Endothelial cell of umbilical vein (primary cell): ENCODE results near the gene TXNRD2. TPM values are rescaled to one million over a fixed set of nuclear protein-coding genes. Genes with fewer than 3 reads are reported as not detected.

Experiments used
- BruUV-seq: library from RNA; stranded (reverse); fragments of 400-500 nt; replicated peaks from 2 replicates; lab custom pipeline; 2021; lab: Mats Ljungman, UMichigan
- CTCF ChIA-PET: fragments of 300-600, 350-600 bp; sonication (Branson Sonifier 250); formaldehyde crosslinking; loops from one replicate; lab custom pipeline; 2021; ENCODE audit warnings: antibody characterized with exemption, inconsistent platforms; lab: Charles Lee
- POLR2A ChIA-PET: fragments of 300-600, 350-600 bp; sonication (Branson Sonifier 250); formaldehyde crosslinking; loops from one replicate; lab custom pipeline; 2021; ENCODE audit warnings: antibody characterized with exemption, inconsistent platforms; lab: Charles Lee
- DNase-seq: peaks from one replicate; pipeline ENCODE4 v3.0.0-alpha.2; 2011; ENCODE audit warnings: low read depth, low spot score
- FAIRE-seq: peaks from 2 replicates; lab custom pipeline; 2011; peaks lifted over from hg19 to GRCh38; lab: Jason Lieb, UNC
- H2AFZ ChIP-seq: 2 replicates; pipeline ENCODE4 v1.6.0; 2012; ENCODE audit warnings: low read depth, low read length, control low read depth, inconsistent platforms
- H3K27ac ChIP-seq: 2 replicates; pipeline ENCODE4 v1.5.1; 2011; ENCODE audit warnings: low read depth, mild to moderate bottlenecking, control low read depth, low read length, moderate library complexity; ENCODE audit not compliant: insufficient read depth
- H3K27me3 ChIP-seq, 2 experiments: 2 replicates each; pipeline versions ENCODE4 v1.6.0 to v1.6.1; 2011; ENCODE audit warnings: low read length in 2 of 2, mixed read lengths in 1 of 2; ENCODE audit not compliant: control insufficient read depth in 2 of 2, insufficient read depth in 2 of 2
- H3K36me3 ChIP-seq, 2 experiments: 2 replicates in 1 of 2; 3 replicates in 1 of 2; pipeline ENCODE4 v1.5.1; 2011; ENCODE audit warnings: low read length in 2 of 2, mild to moderate bottlenecking in 1 of 2, moderate library complexity in 1 of 2; ENCODE audit not compliant: control insufficient read depth in 2 of 2, insufficient read depth in 2 of 2; ENCODE audit errors: extremely low read depth in 1 of 2
- H3K4me1 ChIP-seq: 3 replicates; pipeline ENCODE4 v1.5.1; 2011; ENCODE audit warnings: mild to moderate bottlenecking, low read length; ENCODE audit not compliant: control insufficient read depth, insufficient read depth; ENCODE audit errors: extremely low read depth
- H3K4me2 ChIP-seq: 2 replicates; pipeline ENCODE4 v1.6.1; 2011; ENCODE audit warnings: low read length, control low read depth, mixed read lengths; ENCODE audit not compliant: insufficient read depth
- H3K4me3 ChIP-seq, 3 experiments: fragments of 200-600 bp in 1 of 3; sonication (generic), shearing (Covaris generic) in 1 of 3; replicated peaks in 1 of 3; 2 replicates each; pipeline ENCODE4 v1.5.1; 2011 to 2016; ENCODE audit warnings: control low read depth in 3 of 3, low read length in 3 of 3, mild to moderate bottlenecking in 2 of 3, inconsistent platforms in 1 of 3, low read depth in 1 of 3, moderate library complexity in 1 of 3; ENCODE audit not compliant: insufficient read depth in 1 of 3
- H3K79me2 ChIP-seq: 2 replicates; pipeline ENCODE4 v1.6.0; 2012; ENCODE audit warnings: low read length, inconsistent platforms; ENCODE audit not compliant: control insufficient read depth, insufficient read depth
- H3K9ac ChIP-seq: replicated peaks from 2 replicates; pipeline ENCODE3; 2011; ENCODE audit warnings: low read length, control low read depth; ENCODE audit not compliant: insufficient read depth; ENCODE audit errors: extremely low read depth
- H3K9me1 ChIP-seq: replicated peaks from 3 replicates; pipeline ENCODE4 v1.6.0; 2011; ENCODE audit warnings: mild to moderate bottlenecking, low read length; ENCODE audit not compliant: control insufficient read depth, insufficient read depth; ENCODE audit errors: extremely low read depth
- H3K9me3 ChIP-seq: replicated peaks from 2 replicates; pipeline ENCODE4 v1.5.1; 2012; ENCODE audit warnings: low read length, inconsistent platforms; ENCODE audit not compliant: control insufficient read depth, insufficient read depth
- H4K20me1 ChIP-seq: replicated peaks from 2 replicates; pipeline ENCODE3; 2011; ENCODE audit warnings: mild to moderate bottlenecking, low read length; ENCODE audit not compliant: control insufficient read depth, insufficient read depth; ENCODE audit errors: extremely low read depth
- CTCF ChIP-seq, 2 donors: IDR thresholded peaks; 1 replicate in 1 of 2; 2 replicates in 1 of 2; pipeline ENCODE4 v1.5.1; 2011; ENCODE audit warnings: low read length in 2 of 2, mild to moderate bottlenecking in 2 of 2, moderate library complexity in 2 of 2, control low read depth in 1 of 2, inconsistent platforms in 1 of 2, low read depth in 1 of 2; ENCODE audit not compliant: insufficient read depth in 1 of 2; ENCODE audit errors: extremely low read depth in 1 of 2
- EZH2 ChIP-seq: IDR thresholded peaks from 2 replicates; pipeline ENCODE4 v1.6.1; 2012; ENCODE audit warnings: borderline replicate concordance, low read depth, mild to moderate bottlenecking, moderate library complexity, low read length, inconsistent platforms; ENCODE audit not compliant: severe bottlenecking
- FOS ChIP-seq: IDR thresholded peaks from 2 replicates; pipeline ENCODE4 v1.6.1; 2011; ENCODE audit warnings: mild to moderate bottlenecking, low read length, moderate library complexity, borderline replicate concordance; ENCODE audit not compliant: insufficient read depth
- GATA2 ChIP-seq: IDR thresholded peaks from 2 replicates; pipeline ENCODE4 v1.7.0; 2011; ENCODE audit warnings: low read depth, mild to moderate bottlenecking, moderate library complexity, mixed read lengths, low read length; ENCODE audit not compliant: insufficient read length, insufficient read depth
- JUN ChIP-seq: IDR thresholded peaks from 2 replicates; pipeline ENCODE4 v1.6.1; 2011; ENCODE audit warnings: borderline replicate concordance, low read depth; ENCODE audit not compliant: insufficient read length, insufficient read depth
- MAX ChIP-seq: IDR thresholded peaks from 2 replicates; pipeline ENCODE4 v1.6.1; 2011; ENCODE audit not compliant: insufficient read depth, insufficient read length
- MYC ChIP-seq: IDR thresholded peaks from one replicate; pipeline ENCODE4 v1.6.1; 2011; ENCODE audit warnings: mild to moderate bottlenecking, low read depth, low read length
- POLR2A ChIP-seq: IDR thresholded peaks from 2 replicates; pipeline ENCODE4 v1.6.1; 2012; ENCODE audit warnings: low read depth, mild to moderate bottlenecking, control low read depth, low read length
- dilution Hi-C: fragments of 300-500 bp; cut with MboI; formaldehyde crosslinking; loops from one replicate; pipeline ENCODE4 v1.15.0; 2019; ENCODE audit warnings: low sequenced_read_pairs; ENCODE audit not compliant: extremely low pct_ligation_motif_present
- intact Hi-C: fragments of 100-400 bp; cut with micrococcal nuclease; formaldehyde crosslinking; loops from one replicate; pipeline ENCODE4 v1.10.0; 2022
- polyA plus RNA-seq, 4 experiments: library from polyadenylated mRNA; depleted of rRNA in 3 of 4; stranded (reverse) in 3 of 4; unstranded in 1 of 4; fragments of >200 nt; gene quantifications; 2 replicates each; pipeline versions ENCODE4 v1.2.1 to v1.2.3, GENCODE V29; 2011 to 2012; ENCODE audit warnings: missing spikeins in 1 of 4
- total RNA-seq: library from RNA; stranded (reverse); gene quantifications from 2 replicates; pipeline ENCODE4 v1.2.3, GENCODE V29; 2021

Gene TXNRD2
- total and polyA plus RNA-seq, 2 donors (not counting 3 experiments of a cell fraction or from before 2014, with no cell fraction given) = 211 to 440 TPM

GRCh38 chr22:19982991-19983578, 41.5 kb upstream of the TXNRD2 start:
- H3K36me3 ChIP-seq = peaks cover 4 to 38% of the 10 kb centered on the region in 2 experiments
- POLR2A ChIA-PET = no interaction called here
- dilution Hi-C loops = no loop called here
- FAIRE-seq (no peak), DNase-seq (no peak)
- intact Hi-C loops = no loop called here
- no peaks in the 10 kb centered on the region for H3K9me1 ChIP-seq
- TF ChIP-seq MYC (no peak), POLR2A (no peak), CTCF (IDR thresholded peaks at IDR 0.05; ENCODE audit: extremely low read depth in 1 of 2, insufficient read depth in 1 of 2, low read depth in 1 of 2, low read length in 2 of 2) (no peak), FOS (no peak), EZH2 (no peak), GATA2 (no peak), MAX (no peak), JUN (no peak)
- H3K9me3 ChIP-seq = no peaks in the 10 kb centered on the region
- H3K4me1 ChIP-seq = peaks cover 26% of the 10 kb centered on the region
- H3K4me2 ChIP-seq = no peak overlapping the region
- no peak overlapping the region for H2AFZ ChIP-seq
- H3K4me3 ChIP-seq = no peak overlapping the region
- CTCF ChIA-PET = interaction anchor here (1.0 to 4.4 kb wide), 4 partner anchors 8 to 31 kb away, joined by 4 to 78 read pairs (median 9); no protein-coding TSS in a partner anchor
- H3K27ac ChIP-seq = no peak overlapping the region
- H3K27me3 ChIP-seq = no peaks in the 10 kb centered on the region
- no peaks in the 10 kb centered on the region for H4K20me1 ChIP-seq
- BruUV-seq = no TSS peak
- H3K9ac ChIP-seq = no peak overlapping the region
- peaks cover 13% of the 10 kb centered on the region for H3K79me2 ChIP-seq
